ENCODE results near the gene FSTL3.
A peak's percentile ranks its signal among the peaks of the same experiment; 100 is the strongest.
"Not testable (repeated sequence)": the region's sequence is repeated elsewhere in the genome, so short reads cannot be mapped to it uniquely, and the experiment has no call there.

The FSTL3 gene

DNA sequence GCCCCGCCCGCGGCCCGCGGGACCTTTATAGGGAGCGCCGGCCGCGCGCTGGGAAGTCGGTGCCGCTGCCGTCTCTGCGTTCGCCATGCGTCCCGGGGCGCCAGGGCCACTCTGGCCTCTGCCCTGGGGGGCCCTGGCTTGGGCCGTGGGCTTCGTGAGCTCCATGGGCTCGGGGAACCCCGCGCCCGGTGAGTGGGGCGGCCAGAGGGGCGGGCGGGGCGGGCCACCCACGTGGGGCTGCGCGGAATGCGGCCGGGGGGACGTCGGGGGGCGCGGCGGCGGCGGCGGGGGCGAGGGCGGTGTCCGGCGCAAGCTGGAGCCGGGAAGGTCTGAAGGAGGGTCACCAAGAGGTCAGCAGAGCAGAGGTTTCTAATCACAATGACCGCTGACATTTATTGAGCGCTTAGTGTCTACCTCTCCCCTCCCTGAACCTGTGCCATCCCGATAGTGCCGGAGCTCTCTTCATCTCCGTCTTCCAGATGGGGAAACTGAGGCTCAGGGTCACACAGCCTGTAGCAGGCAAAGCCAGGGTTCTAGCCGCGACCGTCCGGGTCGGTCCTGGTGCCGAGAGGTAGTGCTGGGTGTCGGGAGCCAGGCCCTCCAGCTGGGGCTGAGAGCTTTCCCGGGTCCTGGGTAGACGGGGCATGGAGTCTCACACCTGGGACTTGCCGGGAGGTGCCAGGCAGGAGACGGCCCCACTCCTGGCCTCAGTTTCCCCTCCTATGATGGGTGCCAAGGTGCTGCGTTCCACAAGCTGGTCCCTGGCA, at the start of gene FSTL3:
TSS of gene FSTL3 (plus strand) at position 54 of the 767 bp plus-strand sequence. CDS start at position 86, 32 bp downstream.
- TF ChIP-seq, protein P1, sequence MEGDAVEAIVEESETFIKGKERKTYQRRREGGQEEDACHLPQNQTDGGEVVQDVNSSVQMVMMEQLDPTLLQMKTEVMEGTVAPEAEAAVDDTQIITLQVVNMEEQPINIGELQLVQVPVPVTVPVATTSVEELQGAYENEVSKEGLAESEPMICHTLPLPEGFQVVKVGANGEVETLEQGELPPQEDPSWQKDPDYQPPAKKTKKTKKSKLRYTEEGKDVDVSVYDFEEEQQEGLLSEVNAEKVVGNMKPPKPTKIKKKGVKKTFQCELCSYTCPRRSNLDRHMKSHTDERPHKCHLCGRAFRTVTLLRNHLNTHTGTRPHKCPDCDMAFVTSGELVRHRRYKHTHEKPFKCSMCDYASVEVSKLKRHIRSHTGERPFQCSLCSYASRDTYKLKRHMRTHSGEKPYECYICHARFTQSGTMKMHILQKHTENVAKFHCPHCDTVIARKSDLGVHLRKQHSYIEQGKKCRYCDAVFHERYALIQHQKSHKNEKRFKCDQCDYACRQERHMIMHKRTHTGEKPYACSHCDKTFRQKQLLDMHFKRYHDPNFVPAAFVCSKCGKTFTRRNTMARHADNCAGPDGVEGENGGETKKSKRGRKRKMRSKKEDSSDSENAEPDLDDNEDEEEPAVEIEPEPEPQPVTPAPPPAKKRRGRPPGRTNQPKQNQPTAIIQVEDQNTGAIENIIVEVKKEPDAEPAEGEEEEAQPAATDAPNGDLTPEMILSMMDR (IDR thresholded peaks at IDR 0.05; ENCODE audit: borderline replicate concordance, control extremely low read depth, extremely low read depth, insufficient read depth, missing control alignments): no peak
- in situ Hi-C loops (cut with MboI; ENCODE audit: low sequenced_read_pairs, unreplicated experiment): no loop called here
- DNase-seq (ENCODE audit: low spot score): no peak

DNA sequence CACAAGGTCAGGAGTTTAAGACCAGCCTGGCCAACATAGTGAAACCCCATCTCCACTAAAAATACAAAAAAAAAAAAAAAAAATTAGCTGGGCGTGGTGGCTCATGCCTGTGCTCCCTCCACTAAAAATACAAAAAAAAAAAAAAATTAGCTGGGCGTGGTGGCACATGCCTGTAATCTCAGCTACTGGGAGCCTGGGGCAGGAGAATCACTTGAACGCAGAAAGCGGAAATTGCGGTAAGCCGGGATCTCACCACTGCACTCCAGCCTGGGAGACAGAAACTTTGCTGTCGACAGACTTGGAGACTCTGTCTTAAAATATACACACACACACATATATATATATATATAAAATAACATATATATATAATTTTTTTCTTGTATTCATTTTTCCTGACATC, 49.6 kb upstream of the FSTL3 start:
- DNase-seq (ENCODE audit: low spot score); in situ Hi-C loops (cut with MboI; ENCODE audit: low sequenced_read_pairs, unreplicated experiment): not testable (repeated sequence)

DNA sequence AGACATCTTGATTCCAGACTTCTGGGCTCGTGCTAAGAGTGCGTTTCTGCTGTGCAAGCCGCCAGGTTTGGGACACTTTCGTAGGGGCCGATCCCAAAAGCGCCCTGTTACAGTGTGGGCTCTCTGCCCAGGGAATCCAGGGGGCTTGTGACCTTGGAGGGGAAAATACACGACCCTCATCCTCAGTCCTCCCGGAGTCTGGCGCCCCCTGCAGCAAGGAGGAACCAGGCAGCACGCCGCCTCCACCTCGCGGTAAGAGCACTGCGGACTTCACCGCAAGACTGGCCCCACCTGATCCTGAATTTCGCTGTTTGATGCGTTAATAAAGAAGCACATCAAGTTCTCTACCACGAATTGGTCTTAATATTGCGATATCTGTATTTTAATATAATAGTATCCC, 48.0 kb upstream of the FSTL3 start:
- in situ Hi-C loops (cut with MboI; ENCODE audit: low sequenced_read_pairs, unreplicated experiment): no loop called here
- no peak for DNase-seq (ENCODE audit: low spot score)
- TF ChIP-seq, protein P1 (IDR thresholded peaks at IDR 0.05; ENCODE audit: borderline replicate concordance, control extremely low read depth, extremely low read depth, insufficient read depth, missing control alignments): no peak

GRCh38 chr19:629515-629914, 46.7 kb upstream of the FSTL3 start:
- in situ Hi-C loops (cut with MboI; ENCODE audit: low sequenced_read_pairs, unreplicated experiment); DNase-seq (ENCODE audit: low spot score): not testable (repeated sequence)

DNA sequence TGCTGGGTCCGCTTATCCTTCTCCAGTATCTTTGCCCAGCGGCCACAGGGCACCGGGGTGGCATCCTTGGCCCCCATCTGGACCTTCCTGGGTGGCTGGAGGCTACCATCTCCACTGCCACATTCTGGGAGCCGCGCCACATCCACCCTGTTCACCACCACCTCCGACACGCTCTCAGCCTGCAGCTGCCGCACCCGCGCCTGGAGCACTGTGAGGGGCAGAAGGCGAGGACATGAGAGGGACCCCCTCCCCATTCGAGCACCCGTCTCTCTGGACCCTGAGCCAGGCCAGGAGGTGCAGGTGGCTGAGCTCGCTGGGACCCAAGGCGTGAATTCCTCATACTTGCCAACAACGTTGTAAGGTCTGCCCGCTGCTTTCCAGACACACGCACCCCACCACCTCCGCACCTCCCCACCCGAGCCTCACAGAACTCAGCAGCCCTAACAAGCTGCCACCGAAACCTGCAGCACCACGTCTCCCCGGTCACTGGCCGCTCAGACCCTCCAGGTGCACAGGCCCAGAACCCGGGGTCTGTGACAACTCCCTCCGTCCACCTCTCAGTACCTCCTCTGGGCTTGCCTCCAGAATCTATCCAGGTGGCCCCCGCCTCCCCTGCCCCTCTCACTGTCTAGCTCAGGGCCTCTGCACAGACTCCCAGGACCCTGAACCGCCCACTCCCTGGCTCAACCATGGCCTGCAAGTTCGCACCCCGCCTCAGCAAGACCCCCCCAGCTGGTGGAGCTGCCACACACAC, 46.1 kb upstream of the FSTL3 start:
- TF ChIP-seq, protein P1 (IDR thresholded peaks at IDR 0.05; ENCODE audit: borderline replicate concordance, control extremely low read depth, extremely low read depth, insufficient read depth, missing control alignments): no peak
- in situ Hi-C loops (cut with MboI; ENCODE audit: low sequenced_read_pairs, unreplicated experiment): no loop called here
- DNase-seq (ENCODE audit: low spot score): no peak

DNA sequence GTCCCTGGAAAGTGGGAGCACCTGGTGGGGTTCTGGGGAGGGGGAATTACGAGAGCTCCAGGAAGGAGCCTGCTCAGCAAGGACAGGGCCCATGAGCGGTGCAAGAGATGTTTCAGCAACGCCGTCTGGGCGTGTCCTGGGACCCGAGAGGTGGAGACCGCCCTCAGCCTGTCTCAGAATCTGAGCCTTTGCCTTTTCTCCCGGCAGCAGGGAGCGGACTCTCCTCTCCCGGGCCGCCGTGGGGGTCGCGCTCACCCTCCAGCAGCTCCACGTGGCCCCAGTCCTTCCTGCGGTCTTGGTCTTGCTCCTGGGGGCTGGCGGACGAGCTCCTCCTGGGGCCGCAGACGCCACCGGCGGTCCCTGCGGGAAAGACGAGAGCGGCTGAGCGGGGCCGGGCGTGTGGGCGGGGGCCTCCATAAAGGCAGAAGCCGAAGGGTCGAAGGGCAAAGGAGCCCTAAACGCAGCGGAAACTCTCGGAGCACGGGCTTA, 43.6 kb upstream of the FSTL3 start:
- DNase-seq (ENCODE audit: low spot score): peak; percentile 84
- TF ChIP-seq, protein P1 (IDR thresholded peaks at IDR 0.05; ENCODE audit: borderline replicate concordance, control extremely low read depth, extremely low read depth, insufficient read depth, missing control alignments): no peak
- in situ Hi-C loops (cut with MboI; ENCODE audit: low sequenced_read_pairs, unreplicated experiment): no loop called here

DNA sequence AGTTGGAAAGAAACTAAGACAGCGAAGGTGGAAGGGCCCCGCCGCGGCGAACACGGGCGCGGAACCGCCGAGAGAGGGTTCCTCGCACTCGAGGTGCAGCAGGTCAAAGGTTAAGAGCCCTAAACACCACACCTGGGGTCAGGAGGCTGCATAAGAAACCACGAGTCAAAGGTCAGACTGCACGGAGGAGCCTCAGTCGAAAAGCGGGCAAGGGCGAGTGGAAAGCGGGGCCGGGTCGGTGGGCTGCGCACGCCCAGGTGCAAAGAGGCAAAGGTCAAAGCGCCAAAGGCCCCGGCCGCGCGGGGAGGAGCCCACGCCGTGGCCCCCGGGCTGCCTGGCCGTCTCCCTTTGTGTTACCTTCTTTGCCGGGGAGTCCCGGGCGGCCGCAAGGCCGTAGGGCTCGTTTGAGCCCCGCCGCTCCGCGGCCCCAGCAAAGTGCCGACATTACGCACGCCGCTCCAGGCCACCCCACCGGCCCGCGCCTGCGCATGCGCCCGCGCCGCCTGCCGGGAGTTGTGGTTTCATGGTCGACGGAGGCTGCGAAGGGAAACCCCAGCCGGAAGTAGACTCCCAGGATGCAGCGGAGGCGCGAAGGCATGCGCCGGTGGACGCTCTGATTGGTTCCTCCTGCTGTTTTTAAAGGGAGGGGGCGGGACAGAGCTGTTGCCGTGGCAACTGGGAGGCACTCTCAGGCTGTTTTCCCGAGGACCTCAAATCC, 43.0 kb upstream of the FSTL3 start, which contains the start of gene POLRMT:
TSS of gene POLRMT (minus strand) at position 470 of the 718 bp plus-strand sequence. CDS start at position 445, 25 bp downstream.
- DNase-seq (ENCODE audit: low spot score): peak; percentile 100
- TF ChIP-seq, protein P1 (IDR thresholded peaks at IDR 0.05; ENCODE audit: borderline replicate concordance, control extremely low read depth, extremely low read depth, insufficient read depth, missing control alignments): no peak
- in situ Hi-C loops (cut with MboI; ENCODE audit: low sequenced_read_pairs, unreplicated experiment): no loop called here

Measured in GM13976 (cell line).